ENCODE data around the gene CBY1. TPM values are rescaled to one million over a fixed set of nuclear protein-coding genes. Genes with fewer than 3 reads are reported as not detected.
"Not testable (repeated sequence)": the region's sequence is repeated elsewhere in the genome, so short reads cannot be mapped to it uniquely, and the experiment has no call there.

CBY1 gene
- total RNA-seq, 1 donor from 2014 or later: 30.8 TPM

DNA sequence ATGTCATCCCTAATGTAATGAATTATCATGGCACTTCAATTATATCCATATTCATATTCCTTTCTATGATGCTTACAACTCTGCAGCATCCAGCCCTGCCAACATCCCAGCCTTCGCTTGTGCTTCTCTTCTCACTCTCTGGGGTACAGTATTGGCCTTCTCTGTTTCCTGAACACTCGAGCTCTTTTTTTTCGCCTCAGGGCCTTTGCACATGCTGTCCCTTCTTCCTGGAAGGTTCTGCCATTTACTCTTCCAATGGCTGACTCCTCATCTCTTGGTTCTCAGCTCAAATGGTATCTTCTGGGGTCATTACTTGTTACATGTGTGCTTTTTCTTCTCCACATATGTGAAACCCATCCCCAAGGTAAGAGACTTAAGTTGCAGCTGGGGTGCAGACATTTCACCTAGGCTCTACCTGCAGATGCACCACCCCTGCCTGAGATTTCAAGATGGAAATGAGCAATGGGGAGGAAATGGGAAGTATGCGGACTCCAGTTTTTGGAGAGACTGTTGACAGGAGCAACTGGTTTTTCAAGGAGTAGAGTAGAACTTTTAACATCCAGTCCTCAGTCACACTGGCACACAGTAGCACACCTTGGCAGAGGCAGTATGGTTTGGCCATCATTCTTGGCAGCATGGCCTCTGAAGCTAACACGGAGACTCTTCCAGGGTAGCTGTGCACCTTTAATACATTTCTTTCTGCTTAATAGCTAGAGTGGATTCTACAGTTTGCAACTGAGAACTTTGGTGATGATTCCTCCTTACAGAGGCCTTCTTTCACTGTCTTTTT, 44.0 kb upstream of the CBY1 start:
- Histone ChIP-seq H3K9me3 (no peaks in the 10 kb centered on the region), H3K4me1 (no peaks in the 10 kb centered on the region), H3K4me3 (no peak overlapping the region), H3K27me3 (ENCODE audit: low read depth) (no peaks in the 10 kb centered on the region), H3K27ac (no peak overlapping the region), H3K36me3 (no peaks in the 10 kb centered on the region)
- DNase-seq: no peak
- TF ChIP-seq, protein P1, sequence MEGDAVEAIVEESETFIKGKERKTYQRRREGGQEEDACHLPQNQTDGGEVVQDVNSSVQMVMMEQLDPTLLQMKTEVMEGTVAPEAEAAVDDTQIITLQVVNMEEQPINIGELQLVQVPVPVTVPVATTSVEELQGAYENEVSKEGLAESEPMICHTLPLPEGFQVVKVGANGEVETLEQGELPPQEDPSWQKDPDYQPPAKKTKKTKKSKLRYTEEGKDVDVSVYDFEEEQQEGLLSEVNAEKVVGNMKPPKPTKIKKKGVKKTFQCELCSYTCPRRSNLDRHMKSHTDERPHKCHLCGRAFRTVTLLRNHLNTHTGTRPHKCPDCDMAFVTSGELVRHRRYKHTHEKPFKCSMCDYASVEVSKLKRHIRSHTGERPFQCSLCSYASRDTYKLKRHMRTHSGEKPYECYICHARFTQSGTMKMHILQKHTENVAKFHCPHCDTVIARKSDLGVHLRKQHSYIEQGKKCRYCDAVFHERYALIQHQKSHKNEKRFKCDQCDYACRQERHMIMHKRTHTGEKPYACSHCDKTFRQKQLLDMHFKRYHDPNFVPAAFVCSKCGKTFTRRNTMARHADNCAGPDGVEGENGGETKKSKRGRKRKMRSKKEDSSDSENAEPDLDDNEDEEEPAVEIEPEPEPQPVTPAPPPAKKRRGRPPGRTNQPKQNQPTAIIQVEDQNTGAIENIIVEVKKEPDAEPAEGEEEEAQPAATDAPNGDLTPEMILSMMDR (IDR thresholded peaks at IDR 0.05): no peak
- intact Hi-C loops (cut with DNase I): no loop called here
- no peak for ATAC-seq

DNA sequence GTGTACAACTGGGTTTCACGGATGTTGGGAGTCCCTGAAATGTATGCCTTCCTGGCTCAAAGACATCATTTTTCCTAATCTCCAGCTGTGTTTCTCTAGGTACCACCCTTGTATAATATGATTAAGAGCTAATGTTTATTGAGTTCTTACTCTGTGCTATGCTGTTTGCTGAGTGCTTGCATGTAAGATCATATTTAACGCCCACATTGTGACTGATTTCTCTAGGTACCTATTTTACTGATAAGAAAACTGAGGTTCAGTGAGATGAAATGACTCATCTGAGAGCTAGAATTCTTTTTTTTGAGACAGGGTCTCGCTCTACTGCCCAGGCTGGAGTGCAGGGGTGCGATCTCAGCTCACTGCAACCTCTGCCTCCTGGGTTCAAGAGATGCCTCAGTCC, 42.9 kb upstream of the CBY1 start:
- H3K27ac ChIP-seq: no peak overlapping the region
- TF ChIP-seq, protein P1 (IDR thresholded peaks at IDR 0.05): no peak
- intact Hi-C loops (cut with DNase I): no loop called here
- H3K36me3 ChIP-seq: no peaks in the 10 kb centered on the region
- ATAC-seq (no peak), DNase-seq (no peak)
- H3K4me1 ChIP-seq: no peaks in the 10 kb centered on the region
- H3K9me3 ChIP-seq: no peaks in the 10 kb centered on the region
- no peak overlapping the region for H3K4me3 ChIP-seq
- no peaks in the 10 kb centered on the region for H3K27me3 ChIP-seq (ENCODE audit: low read depth)

DNA sequence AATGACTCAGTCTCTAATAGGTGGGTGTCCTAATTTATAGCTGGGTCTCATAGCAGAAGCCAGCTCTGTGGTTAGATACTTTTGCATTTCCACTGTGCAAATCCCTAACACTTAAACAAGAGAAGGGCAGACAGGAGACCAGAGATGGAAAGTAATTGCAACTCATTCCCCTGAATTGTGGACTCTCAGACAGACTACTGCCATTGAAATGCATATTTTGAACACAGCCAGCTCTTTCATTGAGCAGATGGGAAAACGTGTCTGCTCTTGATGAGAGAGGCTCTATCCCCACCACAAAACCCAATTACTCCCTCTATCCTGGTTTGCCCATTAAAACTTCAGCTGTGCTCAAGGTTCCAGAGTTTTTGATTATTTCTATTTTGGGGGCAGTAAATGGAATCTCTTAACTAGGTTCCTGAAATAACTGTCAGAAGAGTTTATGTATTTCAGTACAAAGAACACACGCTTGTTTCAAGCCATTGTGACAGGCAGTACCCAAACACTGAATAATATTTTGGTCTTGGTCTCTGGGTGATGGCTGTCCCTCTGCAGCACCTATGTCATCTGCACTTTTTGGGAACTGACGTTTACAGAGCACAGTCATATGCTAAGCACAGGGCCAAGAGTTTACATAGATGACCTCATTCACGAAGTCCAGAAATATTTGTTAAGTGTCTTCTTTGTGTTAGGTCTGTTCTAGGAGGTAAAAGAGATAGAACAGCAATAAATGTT, 41.9 kb upstream of the CBY1 start:
- no peak for ATAC-seq
- H3K27ac ChIP-seq: no peak overlapping the region

DNA sequence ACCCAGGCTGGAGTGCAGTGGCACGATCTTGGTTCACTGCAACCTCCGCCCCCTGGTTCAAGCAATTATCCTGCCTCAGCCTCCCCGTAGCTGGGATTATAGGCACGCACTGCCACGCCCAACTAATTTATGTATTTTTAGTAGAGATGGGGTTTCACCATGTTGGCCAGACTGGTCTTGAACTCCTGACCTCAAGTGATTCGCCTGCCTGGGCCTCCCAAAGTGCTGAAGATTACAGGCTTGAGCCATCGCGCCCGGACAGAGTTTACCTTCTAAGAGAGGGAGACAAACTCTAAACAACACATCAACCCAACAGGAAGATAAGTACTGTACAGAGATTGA, 41.4 kb upstream of the CBY1 start:
- intact Hi-C loops (cut with DNase I); H3K9me3 ChIP-seq; H3K4me1 ChIP-seq; H3K27ac ChIP-seq; H3K27me3 ChIP-seq (ENCODE audit: low read depth); H3K4me3 ChIP-seq; H3K36me3 ChIP-seq; DNase-seq; ATAC-seq: not testable (repeated sequence)

More for the DNA sequence above, 41.9 kb upstream of the CBY1 start:
- no peaks in the 10 kb centered on the region for H3K4me1 ChIP-seq
- H3K9me3 ChIP-seq: no peaks in the 10 kb centered on the region
- DNase-seq: no peak
- TF ChIP-seq, protein P1 (IDR thresholded peaks at IDR 0.05): no peak
- no peak overlapping the region for H3K4me3 ChIP-seq
- H3K27me3 ChIP-seq (ENCODE audit: low read depth): no peaks in the 10 kb centered on the region
- intact Hi-C loops (cut with DNase I): no loop called here
- H3K36me3 ChIP-seq: no peaks in the 10 kb centered on the region

DNA sequence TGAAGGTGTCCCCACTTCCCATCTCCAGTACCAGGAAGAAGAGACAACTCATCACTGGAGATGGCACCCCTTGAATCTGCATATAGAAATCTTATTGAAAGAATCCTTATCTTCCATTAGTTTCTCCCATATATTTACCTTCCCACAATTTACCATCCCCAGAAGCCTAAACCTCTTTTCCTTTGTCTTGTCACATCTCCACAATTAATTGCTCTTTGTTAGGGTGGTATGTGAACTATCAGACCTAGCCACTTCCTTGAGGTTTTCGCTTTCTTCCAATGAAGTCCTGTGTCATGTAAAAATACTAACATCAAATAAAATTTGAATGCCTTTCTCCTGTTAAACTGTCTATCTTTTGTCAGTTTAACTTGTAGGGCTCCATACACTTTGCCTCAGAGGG, 38.2 kb upstream of the CBY1 start:
- DNase-seq (no peak), ATAC-seq (no peak)
- no peak overlapping the region for H3K4me3 ChIP-seq
- no peak overlapping the region for H3K27ac ChIP-seq
- TF ChIP-seq, protein P1 (IDR thresholded peaks at IDR 0.05): no peak
- H3K27me3 ChIP-seq (ENCODE audit: low read depth): no peaks in the 10 kb centered on the region
- H3K9me3 ChIP-seq: no peaks in the 10 kb centered on the region
- intact Hi-C loops (cut with DNase I): no loop called here
- H3K36me3 ChIP-seq: no peaks in the 10 kb centered on the region
- H3K4me1 ChIP-seq: no peaks in the 10 kb centered on the region

DNA sequence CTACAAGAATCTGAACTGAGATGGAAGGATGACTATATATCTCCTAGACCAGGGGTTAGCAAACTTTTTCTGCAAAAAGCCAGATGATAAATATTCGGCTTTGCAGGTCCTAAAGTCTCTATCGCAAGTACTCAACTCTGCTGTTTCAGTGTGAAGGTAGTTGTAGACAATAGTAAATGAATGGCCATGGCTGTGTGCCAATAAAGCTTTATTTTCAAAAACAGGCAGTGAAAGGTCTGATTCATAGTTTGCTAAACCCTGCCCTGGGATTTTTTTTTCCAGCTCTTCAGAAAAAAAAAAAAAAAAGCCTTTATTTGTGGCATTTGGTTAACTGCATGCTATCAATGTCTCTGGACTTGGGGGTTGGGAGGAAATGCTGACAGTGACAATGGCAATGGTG, 37.8 kb upstream of the CBY1 start:
- DNase-seq: no peak

More for the DNA sequence above, 37.8 kb upstream of the CBY1 start:
- Histone ChIP-seq H3K27ac (no peak overlapping the region), H3K4me3 (no peak overlapping the region), H3K9me3 (no peaks in the 10 kb centered on the region), H3K36me3 (no peaks in the 10 kb centered on the region), H3K4me1 (no peaks in the 10 kb centered on the region), H3K27me3 (ENCODE audit: low read depth) (no peaks in the 10 kb centered on the region)
- TF ChIP-seq, protein P1 (IDR thresholded peaks at IDR 0.05): no peak
- intact Hi-C loops (cut with DNase I): no loop called here
- no peak for ATAC-seq

All from lower lobe of right lung (tissue), 2 donors.